Fibroblast of lung (primary cell): ENCODE results near the gene TNPO3.
"Not testable (repeated sequence)": the region's sequence is repeated elsewhere in the genome, so short reads cannot be mapped to it uniquely, and the experiment has no call there.

Source experiments
- EZH2 ChIP-seq: IDR thresholded peaks from 2 replicates; pipeline ENCODE4 v1.5.1; 2012; ENCODE audit warnings: low read length, control low read depth, mild to moderate bottlenecking; ENCODE audit errors: missing control alignments
- TF ChIP-seq, protein P1 (sequence below), 2 donors: IDR thresholded peaks in 1 of 2; conservative IDR thresholded peaks in 1 of 2; 1 replicate in 1 of 2; 2 replicates in 1 of 2; pipeline ENCODE4 v1.5.1; 2011 to 2012; ENCODE audit warnings: low read length in 2 of 2, control low read depth in 1 of 2, inconsistent platforms in 1 of 2, low read depth in 1 of 2, mild to moderate bottlenecking in 1 of 2

DNA sequence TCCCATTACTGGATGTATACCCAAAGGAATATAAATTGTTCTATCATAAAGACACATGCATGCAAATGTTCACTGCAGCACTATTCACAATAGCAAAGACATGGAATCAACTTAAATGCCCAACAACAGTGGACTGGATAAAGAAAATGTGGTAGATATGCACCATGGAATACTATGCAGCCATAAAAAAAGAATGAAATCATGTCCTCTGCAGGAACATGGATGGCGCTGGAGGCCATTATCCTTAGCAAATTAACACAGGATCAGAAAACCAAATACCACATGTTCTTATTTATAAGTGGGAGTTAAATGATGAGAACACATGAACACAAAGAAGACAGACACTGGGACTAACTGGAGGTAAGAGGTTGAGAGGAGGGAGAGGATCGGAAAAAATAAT is 16.4 kb downstream of the TNPO3 start:
- TF ChIP-seq, protein P1, sequence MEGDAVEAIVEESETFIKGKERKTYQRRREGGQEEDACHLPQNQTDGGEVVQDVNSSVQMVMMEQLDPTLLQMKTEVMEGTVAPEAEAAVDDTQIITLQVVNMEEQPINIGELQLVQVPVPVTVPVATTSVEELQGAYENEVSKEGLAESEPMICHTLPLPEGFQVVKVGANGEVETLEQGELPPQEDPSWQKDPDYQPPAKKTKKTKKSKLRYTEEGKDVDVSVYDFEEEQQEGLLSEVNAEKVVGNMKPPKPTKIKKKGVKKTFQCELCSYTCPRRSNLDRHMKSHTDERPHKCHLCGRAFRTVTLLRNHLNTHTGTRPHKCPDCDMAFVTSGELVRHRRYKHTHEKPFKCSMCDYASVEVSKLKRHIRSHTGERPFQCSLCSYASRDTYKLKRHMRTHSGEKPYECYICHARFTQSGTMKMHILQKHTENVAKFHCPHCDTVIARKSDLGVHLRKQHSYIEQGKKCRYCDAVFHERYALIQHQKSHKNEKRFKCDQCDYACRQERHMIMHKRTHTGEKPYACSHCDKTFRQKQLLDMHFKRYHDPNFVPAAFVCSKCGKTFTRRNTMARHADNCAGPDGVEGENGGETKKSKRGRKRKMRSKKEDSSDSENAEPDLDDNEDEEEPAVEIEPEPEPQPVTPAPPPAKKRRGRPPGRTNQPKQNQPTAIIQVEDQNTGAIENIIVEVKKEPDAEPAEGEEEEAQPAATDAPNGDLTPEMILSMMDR (conservative IDR thresholded peaks at IDR 0.05 in 1 of 2, IDR thresholded peaks at IDR 0.05 in 1 of 2; ENCODE audit: low read depth in 1 of 2, low read length in 2 of 2), result not testable (repeated sequence)
- not testable (repeated sequence) for TF ChIP-seq EZH2
